ENCODE results near the gene MSGN1. TPM values are rescaled to one million over a fixed set of nuclear protein-coding genes. Genes with fewer than 3 reads are reported as not detected.

Gene MSGN1
- total and polyA plus RNA-seq, 3 donors from 2014 or later, result not detected

- no peaks in the 10 kb centered on the region for H3K27me3 ChIP-seq
- H3K4me3 ChIP-seq, result no peak overlapping the region
- intact Hi-C loops (cut with DNase I; ENCODE audit: low total_unique reads), result no loop called here
- WGBS, 2 donors, result 91 to 94% methylated on average over 2 of the region's 2 CpGs
- TF ChIP-seq, protein P1, sequence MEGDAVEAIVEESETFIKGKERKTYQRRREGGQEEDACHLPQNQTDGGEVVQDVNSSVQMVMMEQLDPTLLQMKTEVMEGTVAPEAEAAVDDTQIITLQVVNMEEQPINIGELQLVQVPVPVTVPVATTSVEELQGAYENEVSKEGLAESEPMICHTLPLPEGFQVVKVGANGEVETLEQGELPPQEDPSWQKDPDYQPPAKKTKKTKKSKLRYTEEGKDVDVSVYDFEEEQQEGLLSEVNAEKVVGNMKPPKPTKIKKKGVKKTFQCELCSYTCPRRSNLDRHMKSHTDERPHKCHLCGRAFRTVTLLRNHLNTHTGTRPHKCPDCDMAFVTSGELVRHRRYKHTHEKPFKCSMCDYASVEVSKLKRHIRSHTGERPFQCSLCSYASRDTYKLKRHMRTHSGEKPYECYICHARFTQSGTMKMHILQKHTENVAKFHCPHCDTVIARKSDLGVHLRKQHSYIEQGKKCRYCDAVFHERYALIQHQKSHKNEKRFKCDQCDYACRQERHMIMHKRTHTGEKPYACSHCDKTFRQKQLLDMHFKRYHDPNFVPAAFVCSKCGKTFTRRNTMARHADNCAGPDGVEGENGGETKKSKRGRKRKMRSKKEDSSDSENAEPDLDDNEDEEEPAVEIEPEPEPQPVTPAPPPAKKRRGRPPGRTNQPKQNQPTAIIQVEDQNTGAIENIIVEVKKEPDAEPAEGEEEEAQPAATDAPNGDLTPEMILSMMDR (IDR thresholded peaks at IDR 0.05), result no peak
- no peak for TF ChIP-seq POLR2A (IDR thresholded peaks at IDR 0.05)
- peaks cover 6% of the 10 kb centered on the region for H3K4me1 ChIP-seq
- H3K36me3 ChIP-seq (ENCODE audit: low read depth, missing control alignments), result no peaks in the 10 kb centered on the region
- no peak for DNase-seq
- H3K9me3 ChIP-seq, result no peaks in the 10 kb centered on the region
- no peak overlapping the region for H3K27ac ChIP-seq
Observed at GRCh38 chr2:17847236-17847635, 31.0 kb downstream of the MSGN1 start.

DNA sequence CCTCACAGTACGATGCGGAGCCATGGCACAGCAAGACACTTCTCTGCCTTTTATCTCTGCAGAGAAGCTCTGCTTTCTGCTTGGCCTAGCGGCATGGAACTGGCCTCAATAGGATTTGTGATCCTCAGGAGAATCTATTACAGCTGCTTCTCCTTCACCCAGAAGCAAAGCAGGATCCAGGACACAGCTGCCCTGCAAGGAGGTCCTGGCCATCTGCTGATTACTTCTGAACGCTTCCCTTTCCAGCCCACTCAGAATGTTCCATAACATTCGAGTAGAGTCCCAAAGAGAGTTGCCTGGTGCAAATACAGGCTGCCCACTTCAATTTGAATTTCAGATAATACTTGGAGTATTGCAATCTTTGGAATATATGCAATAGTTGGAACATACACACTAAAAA lies 33.0 kb downstream of the MSGN1 start:
- WGBS, 2 donors, result 53 to 74% methylated on average over 5 of the region's 5 CpGs
- Histone ChIP-seq H3K4me1 (no peaks in the 10 kb centered on the region), H3K27me3 (no peaks in the 10 kb centered on the region), H3K9me3 (no peaks in the 10 kb centered on the region), H3K27ac (no peak overlapping the region), H3K4me3 (no peak overlapping the region), H3K36me3 (ENCODE audit: low read depth, missing control alignments) (no peaks in the 10 kb centered on the region)
- no peak for DNase-seq
- intact Hi-C loops (cut with DNase I; ENCODE audit: low total_unique reads), result no loop called here
- TF ChIP-seq, protein P1 (IDR thresholded peaks at IDR 0.05), result no peak
- TF ChIP-seq POLR2A (IDR thresholded peaks at IDR 0.05), result no peak

DNA sequence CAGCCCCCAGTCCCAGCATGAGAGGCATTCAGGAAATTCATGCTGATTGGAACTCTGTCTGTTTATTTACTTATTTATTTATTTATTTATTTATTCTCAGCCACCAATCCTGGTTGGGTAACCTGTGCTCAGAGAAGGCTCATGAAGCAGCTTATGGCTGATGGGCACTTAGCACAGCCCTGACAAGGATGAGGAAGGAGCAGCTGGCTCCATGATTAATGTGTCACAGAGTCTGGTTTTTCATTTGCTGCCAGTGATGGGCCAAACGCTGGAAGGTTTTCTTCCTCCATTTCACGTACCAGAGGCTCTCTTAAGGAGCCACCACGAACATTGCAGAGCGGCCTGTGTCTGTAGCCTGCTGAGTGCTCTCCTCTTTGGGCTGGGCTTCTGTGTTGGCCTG lies 33.9 kb downstream of the MSGN1 start:
- 83 to 89% methylated on average over 3 to 4 of the region's 4 CpGs for WGBS, 2 donors
- Histone ChIP-seq H3K4me1 (no peaks in the 10 kb centered on the region), H3K27me3 (no peaks in the 10 kb centered on the region), H3K36me3 (ENCODE audit: low read depth, missing control alignments) (no peaks in the 10 kb centered on the region), H3K27ac (no peak overlapping the region), H3K4me3 (no peak overlapping the region), H3K9me3 (no peaks in the 10 kb centered on the region)
- DNase-seq, result no peak
- intact Hi-C loops (cut with DNase I; ENCODE audit: low total_unique reads), result no loop called here
- TF ChIP-seq, protein P1 (IDR thresholded peaks at IDR 0.05), result no peak

GRCh38 chr2:17851731-17852585 lies 35.7 kb downstream of the MSGN1 start:
- Histone ChIP-seq H3K9me3 (no peaks in the 10 kb centered on the region), H3K27ac (no peak overlapping the region), H3K36me3 (ENCODE audit: low read depth, missing control alignments) (no peaks in the 10 kb centered on the region), H3K27me3 (no peaks in the 10 kb centered on the region), H3K4me3 (no peak overlapping the region), H3K4me1 (no peaks in the 10 kb centered on the region)
- intact Hi-C loops (cut with DNase I; ENCODE audit: low total_unique reads), result no loop called here
- 55 to 69% methylated on average over 9 of the region's 9 CpGs for WGBS, 2 donors
- DNase-seq, result peak; percentile 72
- no peak for TF ChIP-seq POLR2A (IDR thresholded peaks at IDR 0.05)
- TF ChIP-seq, protein P1 (IDR thresholded peaks at IDR 0.05), result peak; percentile 68 to 80 (median 72)

DNA sequence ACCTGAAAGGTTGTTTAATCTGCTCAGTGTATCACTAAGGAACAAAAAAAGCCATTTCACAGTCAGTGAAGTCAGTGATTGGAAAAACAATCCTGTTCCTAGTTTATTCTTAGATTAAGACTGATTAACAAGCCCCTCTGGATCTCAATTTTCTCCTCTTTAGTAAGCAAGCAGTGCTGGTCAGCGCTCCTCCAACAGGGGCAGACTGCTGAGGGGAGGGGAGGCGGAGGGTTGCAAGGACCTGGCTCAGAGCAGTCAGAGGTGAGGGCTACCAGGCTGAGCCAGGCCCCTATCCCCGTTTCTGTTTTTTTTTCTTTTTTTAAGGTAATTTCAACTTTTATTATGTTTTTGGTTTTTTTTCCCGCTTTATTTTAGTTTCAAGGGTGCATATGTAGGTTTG lies 37.5 kb downstream of the MSGN1 start:
- no peak for DNase-seq
- 71 to 76% methylated on average over 4 of the region's 4 CpGs for WGBS, 2 donors
- no peak for TF ChIP-seq POLR2A (IDR thresholded peaks at IDR 0.05)
- TF ChIP-seq, protein P1 (IDR thresholded peaks at IDR 0.05), result no peak
- Histone ChIP-seq H3K27ac (no peak overlapping the region), H3K27me3 (no peaks in the 10 kb centered on the region), H3K4me3 (no peak overlapping the region), H3K36me3 (ENCODE audit: low read depth, missing control alignments) (no peaks in the 10 kb centered on the region), H3K9me3 (no peaks in the 10 kb centered on the region), H3K4me1 (no peaks in the 10 kb centered on the region)
- intact Hi-C loops (cut with DNase I; ENCODE audit: low total_unique reads), result no loop called here

Data from testis (tissue), 3 donors.